Measurements from ENCODE around the gene SPINK1. TPM values are rescaled to one million over a fixed set of nuclear protein-coding genes. Genes with fewer than 3 reads are reported as not detected.
"Not testable (repeated sequence)": the region's sequence is repeated elsewhere in the genome, so short reads cannot be mapped to it uniquely, and the experiment has no call there.

SPINK1 gene
- 100 to 1,000 TPM; 275 to 368 TPM for total RNA-seq
- long read RNA-seq, transcript SPINK1-201 (4 exons, 542 nt) = major isoform, 28 of 30 reads
- long read RNA-seq, partial matches to known transcripts = 0 of 30 reads
- long read RNA-seq, other reads (novel, unspliced or antisense) = 2 of 30 reads

- ATAC-seq (peak; percentile 95), DNase-seq (peak; percentile 53 to 76)
- intact Hi-C loops (cut with DNase I, micrococcal nuclease) = no loop called here
Observed at GRCh38 chr5:147831465-147831864, at the start of gene SPINK1. Gene SPINK1 (minus strand): TSS chr5:147831671. CDS start chr5:147831577, 94 bp downstream.

- no peak for ATAC-seq
- intact Hi-C loops (cut with DNase I, micrococcal nuclease) = loop anchor here in 1 of 2 donors (10.0 kb wide), 1 partner anchor 54 kb away; no protein-coding TSS in a partner anchor
- no peak for DNase-seq
Observed at GRCh38 chr5:147880487-147880886, 49.0 kb upstream of the SPINK1 start.

GRCh38 chr5:147879784-147880183, 48.3 kb upstream of the SPINK1 start:
- ATAC-seq = no peak
- DNase-seq = no peak
- intact Hi-C loops (cut with DNase I, micrococcal nuclease) = loop anchor here in 1 of 2 donors (10.0 kb wide), 1 partner anchor 55 kb away; no protein-coding TSS in a partner anchor

- intact Hi-C loops (cut with DNase I, micrococcal nuclease) = no loop called here
- no peak for ATAC-seq
- no peak for DNase-seq
Observed at GRCh38 chr5:147878066-147878759, 46.7 kb upstream of the SPINK1 start, which contains the start of gene SCGB3A2. Gene SCGB3A2 (plus strand): TSS chr5:147878711. CDS start chr5:147878804, 93 bp downstream.

GRCh38 chr5:147876626-147877025, 45.2 kb upstream of the SPINK1 start:
- intact Hi-C loops (cut with DNase I, micrococcal nuclease) = no loop called here
- ATAC-seq = no peak
- DNase-seq = no peak

GRCh38 chr5:147876141-147876540, 44.7 kb upstream of the SPINK1 start:
- ATAC-seq (no peak), DNase-seq (no peak)
- intact Hi-C loops (cut with DNase I, micrococcal nuclease) = no loop called here

- DNase-seq (no peak), ATAC-seq (no peak)
- intact Hi-C loops (cut with DNase I, micrococcal nuclease) = no loop called here
Observed at GRCh38 chr5:147874910-147875367, 43.5 kb upstream of the SPINK1 start.

- DNase-seq; ATAC-seq; intact Hi-C loops (cut with DNase I, micrococcal nuclease): not testable (repeated sequence)
Observed at GRCh38 chr5:147874118-147874875, 42.8 kb upstream of the SPINK1 start.

GRCh38 chr5:147872744-147873435, 41.4 kb upstream of the SPINK1 start:
- intact Hi-C loops (cut with DNase I, micrococcal nuclease); ATAC-seq; DNase-seq: not testable (repeated sequence)

GRCh38 chr5:147871980-147872549, 40.6 kb upstream of the SPINK1 start:
- intact Hi-C loops (cut with DNase I, micrococcal nuclease); DNase-seq; ATAC-seq: not testable (repeated sequence)

- intact Hi-C loops (cut with DNase I, micrococcal nuclease); DNase-seq; ATAC-seq: not testable (repeated sequence)
Observed at GRCh38 chr5:147869892-147870291, 38.4 kb upstream of the SPINK1 start.

GRCh38 chr5:147869112-147869511, 37.6 kb upstream of the SPINK1 start:
- intact Hi-C loops (cut with DNase I, micrococcal nuclease) = no loop called here
- ATAC-seq (no peak), DNase-seq (no peak)

- ATAC-seq (no peak), DNase-seq (no peak)
- intact Hi-C loops (cut with DNase I, micrococcal nuclease) = no loop called here
Observed at GRCh38 chr5:147863454-147864158, 32.1 kb upstream of the SPINK1 start.

GRCh38 chr5:147860641-147861025, 29.2 kb upstream of the SPINK1 start:
- DNase-seq = peak; percentile 12 to 28

GRCh38 chr5:147859962-147860640, 28.6 kb upstream of the SPINK1 start:
- intact Hi-C loops (cut with DNase I, micrococcal nuclease) = no loop called here
- DNase-seq = no peak
- ATAC-seq = peak; percentile 56

More at GRCh38 chr5:147860641-147861025, 29.2 kb upstream of the SPINK1 start:
- intact Hi-C loops (cut with DNase I, micrococcal nuclease) = no loop called here
- peak; percentile 95 for ATAC-seq

- ATAC-seq = no peak
- no peak for DNase-seq
Observed at GRCh38 chr5:147858565-147858964, 27.1 kb upstream of the SPINK1 start.

More at GRCh38 chr5:147858565-147858964, 27.1 kb upstream of the SPINK1 start:
- intact Hi-C loops (cut with DNase I, micrococcal nuclease) = no loop called here
